DOHH2 (cell line): Measurements from ENCODE around the gene ATG12.
"Not testable (repeated sequence)": the region's sequence is repeated elsewhere in the genome, so short reads cannot be mapped to it uniquely, and the experiment has no call there.

Experiments
- H3F3A ChIP-seq: fragments of 200-600 bp; sonication (generic), shearing (Covaris generic); 2 replicates; pipeline ENCODE4 v1.6.0; 2016; ENCODE audit warnings: antibody characterized with exemption, mild to moderate bottlenecking; ENCODE audit not compliant: control insufficient read depth, insufficient read depth
- H3K27ac ChIP-seq: fragments of 200-600 bp; sonication (generic); 2 replicates; pipeline ENCODE4 v1.5.1; 2014; ENCODE audit warnings: low read depth, mild to moderate bottlenecking, low read length, moderate library complexity
- H3K27me3 ChIP-seq: fragments of 200-600 bp; sonication (generic); 2 replicates; pipeline ENCODE4 v1.6.1; 2014; ENCODE audit warnings: mild to moderate bottlenecking, low read length, mixed read lengths; ENCODE audit not compliant: control insufficient read depth
- H3K36me3 ChIP-seq: fragments of 200-600 bp; sonication (generic); 2 replicates; pipeline ENCODE4 v1.6.1; 2014; ENCODE audit warnings: mild to moderate bottlenecking, low read length, moderate library complexity, mixed read lengths; ENCODE audit not compliant: control insufficient read depth
- H3K4me1 ChIP-seq: fragments of 200-600 bp; sonication (generic); 2 replicates; pipeline ENCODE4 v1.6.1; 2014; ENCODE audit warnings: mild to moderate bottlenecking, low read length, mixed read lengths; ENCODE audit not compliant: control insufficient read depth
- H3K4me2 ChIP-seq: fragments of 200-600 bp; sonication (generic); 2 replicates; pipeline ENCODE4 v1.6.0; 2014; ENCODE audit warnings: mild to moderate bottlenecking, low read length, moderate library complexity
- H3K4me3 ChIP-seq: fragments of 200-600 bp; sonication (generic); 2 replicates; pipeline ENCODE4 v1.5.1; 2014; ENCODE audit warnings: mild to moderate bottlenecking, low read length, mixed read lengths
- H3K79me2 ChIP-seq: fragments of 200-600 bp; sonication (generic); 2 replicates; pipeline ENCODE4 v1.6.1; 2014; ENCODE audit warnings: mild to moderate bottlenecking, low read length, mixed read lengths; ENCODE audit not compliant: control insufficient read depth
- H3K9me2 ChIP-seq: fragments of 200-600 bp; sonication (generic); replicated peaks from 2 replicates; pipeline ENCODE4 v1.6.1; 2014; ENCODE audit warnings: mild to moderate bottlenecking, low read length, mixed read lengths; ENCODE audit not compliant: control insufficient read depth
- H3K9me3 ChIP-seq: fragments of 200-600 bp; sonication (generic); 2 replicates; pipeline ENCODE4 v1.6.1; 2014; ENCODE audit warnings: antibody characterized with exemption, low read length, mixed read lengths; ENCODE audit not compliant: control insufficient read depth, insufficient read depth
- H4K20me1 ChIP-seq: fragments of 200-600 bp; sonication (generic); 2 replicates; pipeline ENCODE4 v1.6.0; 2014; ENCODE audit warnings: low read depth, mild to moderate bottlenecking, antibody characterized with exemption, low read length, moderate library complexity; ENCODE audit not compliant: control insufficient read depth, insufficient read depth
- EZH2phosphoT487 ChIP-seq: fragments of 200-600 bp; sonication (generic); IDR thresholded peaks from 2 replicates; pipeline ENCODE4 v1.6.1; 2017; ENCODE audit warnings: borderline replicate concordance, mild to moderate bottlenecking, antibody characterized with exemption, low read length, moderate library complexity, mixed read lengths
- TF ChIP-seq, protein P1 (sequence below): fragments of 200-600 bp; sonication (generic); IDR thresholded peaks from one replicate; pipeline ENCODE4 v1.5.1; 2014; ENCODE audit warnings: antibody characterized with exemption, mild to moderate bottlenecking, low read depth, low read length; ENCODE audit not compliant: poor library complexity, severe bottlenecking

ATG12 gene

DNA sequence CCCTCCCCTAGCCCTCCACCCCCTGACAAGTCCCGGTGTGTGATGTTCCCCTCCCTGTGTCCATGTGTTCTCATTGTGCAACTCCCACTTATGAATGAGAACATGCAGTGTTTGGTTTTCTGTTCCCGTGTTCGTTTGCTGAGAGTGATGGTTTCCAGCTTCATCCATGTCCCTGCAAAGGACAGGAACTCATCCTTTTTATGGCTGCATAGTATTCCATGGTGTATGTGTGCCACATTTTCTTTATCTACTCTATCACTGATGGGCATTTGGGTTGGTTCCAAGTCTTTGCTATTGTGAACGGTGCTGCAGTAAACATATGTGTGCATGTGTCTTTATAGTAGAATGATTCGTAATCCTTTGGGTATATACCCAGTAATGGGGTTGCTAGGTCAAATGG lies 36.0 kb upstream of the ATG12 start:
- Histone ChIP-seq H3K79me2 (peaks cover 53% of the 10 kb centered on the region), H3K36me3 (peaks cover 46% of the 10 kb centered on the region)
- H3F3A ChIP-seq, H3K4me3 ChIP-seq, H3K27me3 ChIP-seq, H3K4me1 ChIP-seq, H3K4me2 ChIP-seq, H3K27ac ChIP-seq, H3K9me3 ChIP-seq, H3K9me2 ChIP-seq, H4K20me1 ChIP-seq: not testable (repeated sequence)

DNA sequence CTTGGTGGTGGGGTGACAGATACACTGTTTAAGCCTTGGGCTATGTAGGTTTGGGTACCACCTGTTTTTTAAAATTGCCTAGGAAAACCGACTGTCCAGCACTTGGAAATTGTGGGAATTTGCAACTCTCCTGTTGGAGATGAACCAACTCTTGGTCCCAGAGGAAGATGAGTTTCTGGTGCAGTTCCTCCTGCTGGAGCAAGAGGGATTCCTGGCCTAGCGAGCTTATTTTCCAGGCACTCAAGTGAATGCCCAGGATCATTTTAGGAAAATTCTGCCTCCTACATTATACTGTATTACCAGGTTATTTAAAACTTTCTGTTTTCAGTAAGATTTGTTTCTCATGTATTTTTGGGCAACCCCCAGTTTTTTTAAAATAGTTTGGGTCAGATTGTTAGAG lies 34.1 kb upstream of the ATG12 start:
- Histone ChIP-seq H3F3A (no peaks in the 10 kb centered on the region; the same call in 1 of the 2 replicates), H3K4me2 (no peak overlapping the region), H3K4me1 (no peaks in the 10 kb centered on the region), H3K27ac (no peak overlapping the region), H3K9me2 (no peaks in the 10 kb centered on the region), H3K36me3 (peaks cover 55% of the 10 kb centered on the region), H4K20me1 (no peaks in the 10 kb centered on the region), H3K79me2 (peaks cover 43% of the 10 kb centered on the region), H3K9me3 (peaks cover 3% of the 10 kb centered on the region; the same call in 1 of the 2 replicates), H3K27me3 (no peaks in the 10 kb centered on the region), H3K4me3 (no peak overlapping the region)
- TF ChIP-seq EZH2phosphoT487 = no peak
- TF ChIP-seq, protein P1, sequence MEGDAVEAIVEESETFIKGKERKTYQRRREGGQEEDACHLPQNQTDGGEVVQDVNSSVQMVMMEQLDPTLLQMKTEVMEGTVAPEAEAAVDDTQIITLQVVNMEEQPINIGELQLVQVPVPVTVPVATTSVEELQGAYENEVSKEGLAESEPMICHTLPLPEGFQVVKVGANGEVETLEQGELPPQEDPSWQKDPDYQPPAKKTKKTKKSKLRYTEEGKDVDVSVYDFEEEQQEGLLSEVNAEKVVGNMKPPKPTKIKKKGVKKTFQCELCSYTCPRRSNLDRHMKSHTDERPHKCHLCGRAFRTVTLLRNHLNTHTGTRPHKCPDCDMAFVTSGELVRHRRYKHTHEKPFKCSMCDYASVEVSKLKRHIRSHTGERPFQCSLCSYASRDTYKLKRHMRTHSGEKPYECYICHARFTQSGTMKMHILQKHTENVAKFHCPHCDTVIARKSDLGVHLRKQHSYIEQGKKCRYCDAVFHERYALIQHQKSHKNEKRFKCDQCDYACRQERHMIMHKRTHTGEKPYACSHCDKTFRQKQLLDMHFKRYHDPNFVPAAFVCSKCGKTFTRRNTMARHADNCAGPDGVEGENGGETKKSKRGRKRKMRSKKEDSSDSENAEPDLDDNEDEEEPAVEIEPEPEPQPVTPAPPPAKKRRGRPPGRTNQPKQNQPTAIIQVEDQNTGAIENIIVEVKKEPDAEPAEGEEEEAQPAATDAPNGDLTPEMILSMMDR = no peak

- H3K9me2 ChIP-seq = no peaks in the 10 kb centered on the region
- H3K36me3 ChIP-seq = peaks cover 68% of the 10 kb centered on the region
- H3K9me3 ChIP-seq = peaks cover 3% of the 10 kb centered on the region; the same call in 1 of the 2 replicates
- TF ChIP-seq, protein P1 = no peak
- H3K4me3 ChIP-seq = no peak overlapping the region
- no peak overlapping the region for H3K4me2 ChIP-seq
- no peaks in the 10 kb centered on the region for H3K4me1 ChIP-seq
- no peak overlapping the region for H3K27ac ChIP-seq
- H3K27me3 ChIP-seq = no peaks in the 10 kb centered on the region
- H3K79me2 ChIP-seq = peaks cover 27% of the 10 kb centered on the region
- H4K20me1 ChIP-seq = no peaks in the 10 kb centered on the region
- H3F3A ChIP-seq = no peaks in the 10 kb centered on the region; the same call in 1 of the 2 replicates
These were observed 32.0 kb upstream of the ATG12 start for GRCh38 chr5:115873392-115873791.

- no peaks in the 10 kb centered on the region for H3K27me3 ChIP-seq
- TF ChIP-seq, protein P1 = no peak
- TF ChIP-seq EZH2phosphoT487 = no peak
- H3K27ac ChIP-seq = no peak overlapping the region
- H3K9me2 ChIP-seq = no peaks in the 10 kb centered on the region
- H3K79me2 ChIP-seq = peaks cover 26% of the 10 kb centered on the region
- peaks cover 2% of the 10 kb centered on the region for H3K4me1 ChIP-seq
- no peak overlapping the region for H3K4me3 ChIP-seq
- H3K4me2 ChIP-seq = no peak overlapping the region
- peaks cover 3% of the 10 kb centered on the region; the same call in 1 of the 2 replicates for H3K9me3 ChIP-seq
- peaks cover 70% of the 10 kb centered on the region for H3K36me3 ChIP-seq
- no peaks in the 10 kb centered on the region; the same call in 1 of the 2 replicates for H3F3A ChIP-seq
- H4K20me1 ChIP-seq = no peaks in the 10 kb centered on the region
These were observed 31.1 kb upstream of the ATG12 start for GRCh38 chr5:115872447-115872846.
